ENCODE data around the gene SCO2.

GRCh38 chr22:50560034-50560433 lies 34.6 kb upstream of the SCO2 start:
- TF ChIP-seq, protein P1, sequence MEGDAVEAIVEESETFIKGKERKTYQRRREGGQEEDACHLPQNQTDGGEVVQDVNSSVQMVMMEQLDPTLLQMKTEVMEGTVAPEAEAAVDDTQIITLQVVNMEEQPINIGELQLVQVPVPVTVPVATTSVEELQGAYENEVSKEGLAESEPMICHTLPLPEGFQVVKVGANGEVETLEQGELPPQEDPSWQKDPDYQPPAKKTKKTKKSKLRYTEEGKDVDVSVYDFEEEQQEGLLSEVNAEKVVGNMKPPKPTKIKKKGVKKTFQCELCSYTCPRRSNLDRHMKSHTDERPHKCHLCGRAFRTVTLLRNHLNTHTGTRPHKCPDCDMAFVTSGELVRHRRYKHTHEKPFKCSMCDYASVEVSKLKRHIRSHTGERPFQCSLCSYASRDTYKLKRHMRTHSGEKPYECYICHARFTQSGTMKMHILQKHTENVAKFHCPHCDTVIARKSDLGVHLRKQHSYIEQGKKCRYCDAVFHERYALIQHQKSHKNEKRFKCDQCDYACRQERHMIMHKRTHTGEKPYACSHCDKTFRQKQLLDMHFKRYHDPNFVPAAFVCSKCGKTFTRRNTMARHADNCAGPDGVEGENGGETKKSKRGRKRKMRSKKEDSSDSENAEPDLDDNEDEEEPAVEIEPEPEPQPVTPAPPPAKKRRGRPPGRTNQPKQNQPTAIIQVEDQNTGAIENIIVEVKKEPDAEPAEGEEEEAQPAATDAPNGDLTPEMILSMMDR (IDR thresholded peaks at IDR 0.05 in 8 of 11, conservative IDR thresholded peaks at IDR 0.05 in 3 of 11), result no peak
- TF ChIP-seq POLR2A (IDR thresholded peaks at IDR 0.05), result no peak
